Stimulated activated CD8-positive, alpha-beta memory T cell treated with anti-CD3 and anti-CD28 coated beads, Interleukin-7, amount 100 ng/mL, for 4 hours (primary cell): ENCODE results near the gene DKK1.
"Not testable (repeated sequence)": the region's sequence is repeated elsewhere in the genome, so short reads cannot be mapped to it uniquely, and the experiment has no call there.

Experiments
- DNase-seq, 2 donors: peaks; one replicate each; pipeline ENCODE4 v3.0.0-alpha.2; 2020; ENCODE audit warnings: low read depth in 2 of 2

DKK1 gene

DNA sequence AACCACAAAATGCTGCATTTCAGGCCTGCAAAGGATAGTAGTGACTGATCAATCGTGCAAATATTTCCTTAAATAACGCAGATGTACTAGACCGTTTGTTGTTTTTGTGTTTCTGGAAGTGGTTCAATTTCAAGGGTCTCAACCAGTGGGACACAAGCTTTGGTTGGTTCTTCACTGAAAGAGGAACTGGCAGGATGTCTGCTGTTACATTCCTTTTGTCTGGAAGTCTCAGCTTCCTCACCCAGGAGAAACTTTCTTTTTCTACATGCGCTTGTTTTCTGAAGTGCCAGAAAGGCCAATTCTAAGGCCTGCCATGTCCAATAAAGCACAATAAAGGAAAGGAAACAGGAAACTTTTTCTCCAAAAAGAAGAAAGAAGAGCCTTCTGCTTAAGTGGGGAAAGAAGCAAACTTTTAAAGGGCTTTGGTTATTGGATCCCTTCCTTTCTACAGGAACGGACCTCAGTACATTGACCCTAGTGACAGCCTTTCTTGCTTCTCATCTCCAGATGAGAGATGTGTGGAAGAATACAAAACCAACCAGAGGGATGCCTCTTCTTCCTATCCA is 4.1 kb downstream of the DKK1 start:
- DNase-seq, result no peak

DNA sequence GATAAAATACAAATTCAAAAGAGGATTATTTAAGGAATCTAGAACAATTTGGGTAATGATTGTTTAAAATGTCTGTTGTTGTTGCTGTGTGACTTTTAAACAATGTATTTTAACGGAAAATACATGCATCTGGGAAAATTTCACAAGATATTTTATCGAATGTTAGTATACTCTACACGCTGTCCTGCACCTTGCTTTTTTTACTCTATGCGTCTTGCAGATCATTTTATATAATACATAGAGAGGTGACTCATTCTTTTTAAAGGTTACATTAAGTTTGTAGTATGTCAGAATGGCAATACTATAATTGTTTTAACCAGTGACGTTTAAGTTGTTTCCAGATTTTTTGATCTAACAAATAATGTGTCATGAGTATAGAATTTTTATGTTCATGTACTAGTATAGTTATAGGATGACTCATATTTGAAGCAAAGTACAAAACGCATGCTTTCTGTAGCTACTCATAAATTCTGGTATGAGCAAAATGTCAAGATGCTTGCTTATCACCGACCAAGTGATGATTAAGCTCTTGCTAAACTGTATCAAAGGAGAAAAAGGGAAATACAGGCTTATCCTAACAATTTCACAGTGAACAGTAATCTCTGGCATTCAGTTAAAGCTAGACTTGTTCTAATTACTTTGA is 4.9 kb downstream of the DKK1 start:
- DNase-seq, result no peak

GRCh38 chr10:52319926-52320325 is 5.8 kb downstream of the DKK1 start:
- DNase-seq, result no peak

GRCh38 chr10:52322323-52322722 is 8.2 kb downstream of the DKK1 start:
- no peak for DNase-seq

DNA sequence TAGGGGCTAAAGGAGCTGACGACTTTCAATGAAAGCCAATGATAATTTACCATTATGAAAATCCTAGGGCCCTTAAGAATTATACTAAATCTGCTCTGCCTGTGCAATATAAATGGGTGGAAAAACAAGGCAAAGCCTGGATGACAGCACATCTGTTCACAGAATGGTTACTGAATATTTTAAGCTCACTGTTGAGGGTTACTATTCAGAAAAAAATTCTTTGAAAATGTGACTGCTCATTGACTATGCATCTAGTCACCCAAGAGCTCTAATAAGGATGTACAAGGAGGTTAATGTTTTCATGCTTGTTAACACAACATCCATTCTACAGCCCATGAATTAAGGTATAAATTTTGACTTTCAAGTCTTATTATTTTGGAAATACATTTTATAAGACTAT is 8.9 kb downstream of the DKK1 start:
- DNase-seq, result no peak

DNA sequence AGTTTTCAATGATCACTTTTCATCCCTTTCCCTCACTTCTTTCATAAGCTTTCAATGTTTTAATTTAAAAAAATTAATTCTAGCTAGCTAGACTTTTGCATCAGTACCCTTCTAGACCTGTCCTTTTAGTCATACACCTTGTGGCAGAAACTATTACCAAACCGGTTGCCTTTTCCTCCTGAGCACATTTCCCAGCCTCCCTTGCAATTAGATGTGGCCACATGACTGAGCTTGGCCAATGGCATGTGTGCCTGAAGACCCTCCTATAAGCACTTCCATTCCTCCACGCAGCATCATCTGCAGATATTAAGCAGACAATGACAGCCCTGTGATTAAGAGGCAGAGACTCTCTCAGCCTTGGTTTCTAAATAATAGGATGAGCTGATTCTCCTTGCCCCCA is 12.3 kb downstream of the DKK1 start:
- no peak for DNase-seq

GRCh38 chr10:52331638-52332364 is 17.7 kb downstream of the DKK1 start:
- no peak for DNase-seq

DNA sequence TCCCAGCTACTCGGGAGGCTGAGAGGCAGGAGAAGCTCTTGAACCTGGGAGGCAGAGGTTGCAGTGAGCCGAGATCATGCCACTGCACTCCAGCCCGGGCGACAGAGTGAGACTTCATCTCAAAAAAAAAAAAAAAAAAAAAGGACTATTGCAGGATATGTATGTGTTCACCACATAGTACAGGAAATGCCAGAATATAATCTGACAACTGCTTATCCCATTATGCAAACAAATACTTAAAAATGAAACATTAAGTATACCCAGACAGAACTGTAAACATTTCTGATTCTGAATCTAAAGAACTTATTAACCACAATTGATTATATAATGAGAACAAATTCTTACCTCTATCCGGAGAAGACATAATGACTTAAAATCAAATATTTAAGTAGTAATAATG is 18.7 kb downstream of the DKK1 start:
- no peak for DNase-seq

DNA sequence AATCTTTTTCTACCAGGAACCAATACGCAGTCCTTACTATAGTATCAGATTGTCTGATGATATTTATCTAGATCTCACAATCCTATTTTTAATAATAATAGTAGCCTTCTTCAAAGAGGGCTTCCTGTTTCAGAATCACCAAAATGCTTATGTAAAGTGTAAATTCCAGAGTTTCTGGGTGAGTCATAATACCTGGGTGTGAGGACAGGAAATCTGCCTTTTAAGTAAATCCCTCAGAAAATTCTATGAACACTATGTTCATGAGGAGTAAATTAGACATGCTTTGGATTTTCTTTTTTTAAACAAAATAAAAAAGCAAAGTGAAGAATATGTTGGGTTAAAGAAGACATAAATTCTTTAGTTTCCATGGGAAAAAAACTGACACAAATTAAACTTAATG is 20.5 kb downstream of the DKK1 start:
- DNase-seq, result no peak

DNA sequence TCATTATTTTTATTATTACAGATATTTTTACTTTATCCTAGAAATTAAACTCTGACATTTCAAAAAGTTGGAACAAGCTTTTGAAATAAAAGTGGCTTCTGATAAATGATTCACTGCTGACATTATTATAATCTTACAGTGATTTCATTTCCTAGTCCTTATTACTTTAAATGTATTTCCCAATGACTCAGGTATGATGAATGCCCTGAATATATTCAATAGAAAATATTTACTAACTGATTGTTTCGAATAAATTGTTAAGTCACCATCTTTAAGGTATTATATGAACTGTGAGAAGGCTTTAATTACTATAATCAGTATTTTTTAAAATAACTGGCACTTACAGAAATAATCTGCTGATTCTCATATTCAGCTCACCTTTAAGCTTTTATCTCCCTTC is 21.6 kb downstream of the DKK1 start:
- DNase-seq, result no peak

GRCh38 chr10:52337225-52337624 is 23.1 kb downstream of the DKK1 start:
- no peak for DNase-seq

GRCh38 chr10:52343439-52343838 is 29.4 kb downstream of the DKK1 start:
- no peak for DNase-seq

- DNase-seq, result no peak
Observed at GRCh38 chr10:52346394-52347326, 32.6 kb downstream of the DKK1 start.

DNA sequence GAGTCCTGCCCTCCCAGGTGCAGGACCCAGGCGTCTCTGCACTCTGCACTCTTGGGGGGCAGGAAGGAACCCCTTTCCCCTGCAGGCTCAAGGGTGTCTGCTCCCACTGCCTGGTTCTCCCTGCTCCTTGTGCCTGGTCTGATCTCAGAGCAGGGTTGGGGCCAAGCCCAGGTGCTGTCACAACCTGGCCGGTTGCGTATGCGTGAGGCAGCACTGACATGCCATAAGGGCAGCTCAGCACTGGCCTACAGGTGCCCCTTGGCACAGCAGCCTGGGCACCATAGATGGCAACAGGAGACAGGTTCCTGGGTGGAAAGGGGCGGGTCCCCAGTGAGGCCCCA is 33.2 kb downstream of the DKK1 start:
- no peak for DNase-seq

- no peak for DNase-seq
Observed at GRCh38 chr10:52348037-52348564, 34.0 kb downstream of the DKK1 start.

DNA sequence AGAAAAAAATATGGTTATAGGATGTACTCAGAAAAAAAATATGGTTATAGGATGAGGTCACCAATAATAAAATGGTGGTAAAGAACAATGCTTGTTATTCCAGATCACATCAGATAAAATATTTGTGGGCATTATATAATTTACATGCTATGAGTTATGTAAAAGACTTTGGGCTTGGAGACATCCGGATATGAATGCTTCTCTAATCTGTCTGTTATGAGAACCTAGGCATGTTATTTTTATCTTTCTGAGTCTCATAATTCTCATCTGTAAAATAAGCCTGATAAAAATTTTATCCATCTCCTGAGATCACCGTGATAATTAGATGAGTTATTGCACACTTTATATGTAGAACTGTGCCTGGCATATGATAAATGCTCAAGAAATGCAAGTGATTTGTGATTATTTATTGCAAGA is 37.8 kb downstream of the DKK1 start:
- no peak for DNase-seq

DNA sequence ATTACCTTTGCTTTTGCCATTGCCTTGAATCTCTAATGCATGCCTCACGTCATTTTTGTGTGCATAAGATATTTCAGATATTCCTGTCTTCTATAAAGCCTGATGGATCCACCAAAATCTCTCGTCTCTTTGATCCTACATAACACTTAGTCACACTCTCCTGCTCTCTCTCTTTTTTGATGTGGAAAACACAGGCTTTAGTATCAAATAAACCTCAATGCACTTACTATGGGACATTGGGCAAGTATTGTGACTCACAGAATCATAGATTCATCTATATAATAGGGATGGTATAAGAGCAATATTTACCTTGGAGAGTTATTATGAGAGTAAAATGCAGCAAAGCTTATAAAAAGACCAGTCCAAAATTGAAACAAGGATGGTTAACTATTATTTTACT is 39.1 kb downstream of the DKK1 start:
- DNase-seq, result no peak

DNA sequence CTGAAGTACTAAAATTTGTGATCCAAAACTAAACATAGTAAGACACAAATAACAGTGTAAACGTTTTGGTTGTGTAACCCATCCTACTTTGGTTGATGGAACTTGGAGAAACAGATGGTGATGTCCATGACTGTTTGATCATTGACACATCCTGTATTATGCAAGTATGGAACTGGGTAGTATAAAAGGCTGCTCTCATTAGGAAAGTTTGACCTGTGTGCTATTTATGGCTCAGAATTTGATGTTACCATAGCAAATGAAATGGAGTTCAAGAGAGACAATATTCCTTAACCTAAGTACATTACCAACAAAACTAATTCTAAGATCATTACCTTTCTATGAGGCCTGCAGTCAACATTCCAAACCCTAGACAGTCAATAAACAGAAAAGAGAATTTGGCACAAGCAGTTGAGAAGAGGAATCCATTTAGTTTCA is 39.9 kb downstream of the DKK1 start:
- DNase-seq, result no peak

- DNase-seq, result no peak
Observed at GRCh38 chr10:52357971-52358370, 43.9 kb downstream of the DKK1 start.

- no peak for DNase-seq
Observed at GRCh38 chr10:52359441-52359840, 45.4 kb downstream of the DKK1 start.

- DNase-seq, result not testable (repeated sequence)
Observed at GRCh38 chr10:52365547-52366432, 51.7 kb downstream of the DKK1 start.
